IgD-negative memory B cell (primary cell): Measurements from ENCODE around the gene PIEZO1. TPM values are rescaled to one million over a fixed set of nuclear protein-coding genes. Genes with fewer than 3 reads are reported as not detected.

Experiments used
- H3K27ac Mint-ChIP-seq, 3 donors: one replicate each; pipeline ENCODE4 v1.8.0; 2020 to 2022; ENCODE audit warnings: mild to moderate bottlenecking in 3 of 3, mixed read lengths in 3 of 3, moderate library complexity in 1 of 3
- H3K27me3 Mint-ChIP-seq: one replicate; pipeline ENCODE4 v1.8.0; 2021; ENCODE audit warnings: mixed read lengths
- H3K36me3 Mint-ChIP-seq: one replicate; pipeline ENCODE4 v1.8.0; 2020; ENCODE audit warnings: mild to moderate bottlenecking, mixed read lengths
- H3K4me1 Mint-ChIP-seq, 3 donors: one replicate each; pipeline ENCODE4 v1.8.0; 2020 to 2022; ENCODE audit warnings: mixed read lengths in 3 of 3, mild to moderate bottlenecking in 1 of 3
- H3K4me3 Mint-ChIP-seq, 4 donors: one replicate each; pipeline ENCODE4 v1.8.0; 2020 to 2022; ENCODE audit warnings: mild to moderate bottlenecking in 4 of 4, mixed read lengths in 4 of 4, moderate library complexity in 3 of 4
- H3K9me3 Mint-ChIP-seq, 3 donors: one replicate each; pipeline ENCODE4 v1.8.0; 2020 to 2021; ENCODE audit warnings: mixed read lengths in 3 of 3, mild to moderate bottlenecking in 1 of 3
- polyA plus RNA-seq: library from polyadenylated mRNA; unstranded; fragments of 300-500 nt; fragmentation: Illumina TruSeq; gene quantifications from one replicate; pipeline ENCODE4 v1.2.3, GENCODE V29; 2021

The PIEZO1 gene
- polyA plus RNA-seq, 1 donor from 2014 or later = 33.4 TPM

DNA sequence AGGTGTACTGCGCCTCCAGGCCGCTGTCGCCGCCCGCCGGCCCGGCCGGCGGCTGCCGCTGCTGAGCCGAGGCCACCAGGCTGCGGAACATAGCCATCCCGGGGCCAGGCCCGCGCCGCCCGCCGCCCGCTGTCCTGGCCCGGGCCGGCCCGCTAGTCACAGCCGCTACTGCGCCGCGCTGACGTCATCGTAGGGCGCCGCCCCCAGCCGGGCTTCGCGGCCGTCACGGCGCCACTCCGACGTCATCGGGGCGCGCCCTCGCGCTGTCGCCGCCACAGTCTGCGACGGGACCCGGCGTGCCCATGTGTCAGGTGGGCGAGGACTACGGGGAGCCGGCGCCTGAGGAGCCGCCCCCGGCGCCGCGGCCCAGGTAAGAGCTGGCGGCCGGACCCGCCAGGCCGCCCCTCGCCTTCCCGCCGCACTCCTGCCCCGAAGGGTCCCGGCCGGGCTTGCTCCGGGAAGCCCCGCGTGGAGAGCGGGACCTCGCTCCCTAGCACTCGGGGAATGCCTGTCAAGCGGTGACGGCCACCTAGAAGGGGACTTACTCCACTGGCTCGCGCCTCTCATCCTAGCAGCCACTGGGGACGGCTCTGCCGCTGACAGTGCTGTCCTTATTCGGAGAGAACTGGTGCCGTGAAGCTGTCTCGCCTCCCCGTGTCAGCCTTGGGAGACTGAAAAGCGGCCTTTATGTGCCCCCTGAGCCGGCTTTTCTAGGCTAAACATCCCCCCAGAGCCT lies 78.6 kb downstream of the PIEZO1 start, which contains the start of the genes CTU2 and RNF166:
Gene CTU2, plus strand, starts transcription at position 275 of the 736 bp plus-strand sequence. Its CDS starts 28 bp downstream, at position 303.
Gene RNF166, minus strand, starts transcription at position 180 of the 736 bp plus-strand sequence. Its CDS starts 83 bp downstream, at position 97.
- peak within 1 kb of the TSS; percentile 92 to 97 (median 96) for H3K27ac Mint-ChIP-seq
- H3K4me1 Mint-ChIP-seq = peaks cover 32 to 37% (median 35%) of the 10 kb centered on the region in 3 donors
- peak within 1 kb of the TSS; percentile 87 to 94 (median 94) for H3K4me3 Mint-ChIP-seq
- H3K27me3 Mint-ChIP-seq = no peaks in the 10 kb centered on the region
- no peaks in the 10 kb centered on the region for H3K9me3 Mint-ChIP-seq
- no peaks in the 10 kb centered on the region for H3K36me3 Mint-ChIP-seq

DNA sequence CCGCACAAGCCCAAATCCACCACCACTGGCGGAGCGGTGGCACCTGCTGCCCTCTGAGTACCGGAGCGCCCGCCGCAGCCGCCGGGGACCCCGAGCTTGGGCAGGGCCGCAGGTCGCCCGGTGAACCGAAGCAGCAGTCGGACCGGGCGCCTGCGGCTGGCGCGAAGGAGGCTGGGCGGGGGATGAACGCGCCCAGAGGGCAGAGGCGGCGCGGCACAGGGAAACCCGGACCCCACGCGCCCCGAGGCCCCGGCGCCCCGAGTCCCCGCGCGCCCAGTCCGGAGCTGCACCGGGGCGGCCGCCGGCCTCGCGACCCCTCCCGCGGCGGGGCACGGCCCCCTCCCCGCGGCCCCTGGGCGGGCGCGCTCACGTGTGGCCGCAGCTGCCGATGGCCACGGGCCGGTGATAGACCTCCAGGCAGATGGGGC lies 79.2 kb downstream of the PIEZO1 start:
- Mint-ChIP-seq H3K9me3 (no peaks in the 10 kb centered on the region), H3K27ac (peak overlapping the region; percentile 89 to 97 (median 96)), H3K4me3 (peak overlapping the region; percentile 87 to 94 (median 92)), H3K27me3 (no peaks in the 10 kb centered on the region), H3K36me3 (no peaks in the 10 kb centered on the region), H3K4me1 (peaks cover 36 to 39% (median 38%) of the 10 kb centered on the region in 3 donors)

DNA sequence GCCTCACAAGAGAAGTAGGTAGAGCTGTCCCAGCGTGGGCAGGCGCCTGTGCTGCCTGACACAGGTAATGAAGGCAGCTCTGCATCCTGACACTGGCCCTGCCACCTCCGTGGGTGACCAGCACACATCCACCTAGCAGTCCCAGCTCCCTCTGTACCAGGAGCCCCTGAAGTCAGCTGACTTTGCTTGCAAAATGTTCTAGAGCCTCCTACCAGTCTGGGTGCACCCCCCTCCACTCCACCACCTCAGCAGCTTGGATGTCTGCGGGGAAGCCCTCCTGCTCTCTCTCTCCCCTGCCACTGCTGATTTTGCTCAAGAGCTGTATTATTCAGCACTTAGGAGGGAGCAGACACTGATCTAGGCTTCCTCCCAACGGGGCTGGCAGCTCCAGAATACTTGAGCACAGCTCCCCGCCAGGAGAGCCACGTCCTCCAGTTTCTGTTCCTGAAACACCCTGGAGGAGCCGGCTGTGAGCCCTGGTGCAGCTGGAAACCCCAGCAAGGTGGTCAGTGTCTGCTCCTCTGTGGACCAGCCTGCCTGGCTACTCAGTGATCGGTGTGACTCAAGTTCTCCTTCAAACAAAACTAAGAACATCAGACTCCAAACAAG lies 79.8 kb downstream of the PIEZO1 start:
- H3K9me3 Mint-ChIP-seq = no peaks in the 10 kb centered on the region
- H3K4me3 Mint-ChIP-seq = peak overlapping the region; percentile 87 to 94 (median 92)
- peaks cover 40 to 42% (median 41%) of the 10 kb centered on the region in 3 donors for H3K4me1 Mint-ChIP-seq
- H3K27ac Mint-ChIP-seq = peak overlapping the region; percentile 89 to 97 (median 96)
- H3K27me3 Mint-ChIP-seq = no peaks in the 10 kb centered on the region
- no peaks in the 10 kb centered on the region for H3K36me3 Mint-ChIP-seq

DNA sequence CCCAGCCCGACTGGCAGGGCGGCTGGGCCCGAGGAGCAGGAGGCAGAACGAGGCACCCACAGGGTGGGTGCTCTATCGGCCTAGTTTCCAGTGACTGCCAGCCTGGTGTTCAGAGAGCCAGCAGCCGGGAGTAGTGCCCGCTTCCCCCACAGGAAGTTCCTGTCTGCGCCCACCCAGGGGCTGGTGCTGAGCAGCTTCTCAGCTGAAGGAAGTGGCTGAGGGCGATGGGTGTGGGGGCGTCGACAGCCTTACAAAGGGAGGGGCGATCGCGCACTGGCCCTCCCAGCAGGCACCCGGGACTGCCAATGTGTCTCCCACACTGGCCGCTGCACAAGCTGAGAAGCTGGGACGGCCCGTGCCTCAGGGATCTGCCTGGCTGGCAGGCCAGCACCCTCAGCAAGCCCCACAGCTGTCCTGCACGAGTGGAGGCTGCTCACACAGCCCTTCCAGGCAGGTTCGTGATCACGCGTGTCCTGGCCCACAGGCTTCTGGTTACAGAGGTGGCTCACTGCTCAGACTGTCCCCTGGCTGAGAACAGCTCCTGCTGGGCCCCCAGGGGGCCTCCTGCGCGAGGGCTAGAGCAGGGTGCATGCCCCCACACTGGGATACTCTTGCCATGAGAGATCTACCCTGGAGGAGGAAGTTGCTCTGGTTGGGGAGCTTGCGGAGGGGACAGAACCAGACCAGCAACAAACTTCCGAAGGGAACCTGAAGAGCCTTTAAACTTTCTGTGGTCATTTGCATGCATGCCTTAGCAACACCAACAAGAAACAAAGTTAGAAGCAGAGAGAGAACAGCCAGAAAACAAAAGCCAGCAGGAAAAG lies 81.3 kb downstream of the PIEZO1 start:
- peaks cover 46 to 49% (median 48%) of the 10 kb centered on the region in 3 donors for H3K4me1 Mint-ChIP-seq
- H3K27me3 Mint-ChIP-seq = no peaks in the 10 kb centered on the region
- peak overlapping the region; percentile 87 to 94 (median 92) for H3K4me3 Mint-ChIP-seq
- no peaks in the 10 kb centered on the region for H3K9me3 Mint-ChIP-seq
- H3K36me3 Mint-ChIP-seq = no peaks in the 10 kb centered on the region
- peak overlapping the region; percentile 89 to 97 (median 96) for H3K27ac Mint-ChIP-seq

DNA sequence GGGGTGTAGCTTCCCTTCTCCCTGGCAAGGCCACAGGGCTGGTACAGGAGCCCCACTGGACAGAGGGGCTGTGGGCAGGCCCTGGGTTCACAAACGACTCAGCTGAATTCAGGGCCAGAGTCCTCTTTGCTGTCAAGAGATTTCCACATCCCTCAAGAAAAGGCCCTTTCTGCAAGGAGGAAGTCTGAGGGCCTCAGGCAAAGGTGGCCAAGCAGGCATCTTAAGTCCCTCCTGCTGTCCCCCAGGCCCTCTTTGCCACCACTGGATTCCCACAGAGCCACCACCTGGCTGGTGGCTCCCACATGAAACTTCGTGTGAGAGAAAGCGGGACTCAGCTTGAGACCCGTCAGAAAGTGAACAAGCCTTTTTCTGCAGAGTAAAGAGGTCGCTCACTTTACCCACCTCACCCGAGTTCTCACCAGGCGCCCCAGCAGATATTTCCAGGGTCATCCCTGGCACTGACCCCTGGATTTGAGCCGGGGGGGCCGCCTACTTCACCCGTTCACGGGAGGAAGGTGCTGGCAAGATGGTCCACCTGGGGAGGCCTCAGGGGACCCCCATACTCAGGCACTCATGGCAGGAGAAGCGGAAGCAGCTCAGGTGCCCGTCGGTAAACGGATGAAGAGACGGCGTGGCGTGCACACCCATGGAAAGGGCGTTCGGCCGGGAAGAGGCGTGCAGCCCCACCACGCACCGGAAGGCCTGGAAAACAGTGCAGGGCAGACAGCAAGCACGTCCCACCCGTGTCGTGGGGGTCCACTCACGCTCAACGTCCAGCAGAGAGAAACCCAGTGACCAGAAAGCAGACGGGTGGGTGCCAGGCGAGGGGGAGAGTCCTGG lies 82.4 kb downstream of the PIEZO1 start:
- no peaks in the 10 kb centered on the region for H3K9me3 Mint-ChIP-seq
- H3K27me3 Mint-ChIP-seq = no peaks in the 10 kb centered on the region
- no peaks in the 10 kb centered on the region for H3K36me3 Mint-ChIP-seq
- peak overlapping the region; percentile 89 to 97 (median 96) for H3K27ac Mint-ChIP-seq
- H3K4me3 Mint-ChIP-seq = peak overlapping the region; percentile 87 to 94 (median 92)
- H3K4me1 Mint-ChIP-seq = peaks cover 51 to 54% (median 53%) of the 10 kb centered on the region in 3 donors

DNA sequence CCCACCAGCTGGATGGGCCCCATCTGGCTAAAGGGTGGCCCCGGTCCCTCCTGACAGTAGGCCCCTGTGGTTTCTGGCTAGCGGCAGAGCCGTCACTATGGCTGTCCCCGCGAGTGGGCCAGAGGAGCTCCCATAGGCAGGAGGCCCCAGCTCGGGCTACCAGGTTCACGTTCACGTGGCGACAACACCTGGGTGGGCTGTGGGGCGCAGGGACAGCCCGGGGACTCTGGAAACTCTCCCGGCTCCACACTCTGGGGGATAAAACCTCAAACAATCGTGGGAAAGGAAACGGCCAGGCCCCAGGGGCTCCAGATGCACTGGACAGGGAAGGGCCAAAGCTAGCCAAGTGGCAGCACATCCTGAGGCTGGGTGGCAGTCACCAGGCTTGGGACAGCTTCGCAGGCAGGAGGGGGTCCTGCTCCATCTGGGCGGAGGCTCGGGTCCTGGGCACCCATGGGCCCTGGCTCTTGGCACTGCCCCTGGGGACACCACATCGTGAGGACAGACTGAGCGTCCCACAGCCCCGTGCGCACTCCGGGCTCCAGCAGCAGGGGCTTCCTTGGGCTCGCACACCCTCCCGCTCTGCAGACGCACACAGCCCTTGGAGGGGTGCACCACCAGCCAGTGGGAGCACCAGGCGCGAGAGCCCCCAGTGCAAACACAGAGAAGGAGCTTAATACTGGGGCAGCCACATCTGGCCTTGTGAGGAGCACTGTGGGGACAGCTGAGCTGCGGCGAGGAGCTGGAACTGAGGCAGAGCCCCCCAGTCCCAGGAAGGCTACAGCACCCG lies 83.2 kb downstream of the PIEZO1 start:
- peak overlapping the region; percentile 85 to 96 (median 89) for H3K27ac Mint-ChIP-seq
- H3K4me3 Mint-ChIP-seq = peak overlapping the region; percentile 87 to 94 (median 92)
- H3K27me3 Mint-ChIP-seq = no peaks in the 10 kb centered on the region
- peaks cover 44 to 46% (median 46%) of the 10 kb centered on the region in 3 donors for H3K4me1 Mint-ChIP-seq
- H3K9me3 Mint-ChIP-seq = no peaks in the 10 kb centered on the region
- no peaks in the 10 kb centered on the region for H3K36me3 Mint-ChIP-seq

DNA sequence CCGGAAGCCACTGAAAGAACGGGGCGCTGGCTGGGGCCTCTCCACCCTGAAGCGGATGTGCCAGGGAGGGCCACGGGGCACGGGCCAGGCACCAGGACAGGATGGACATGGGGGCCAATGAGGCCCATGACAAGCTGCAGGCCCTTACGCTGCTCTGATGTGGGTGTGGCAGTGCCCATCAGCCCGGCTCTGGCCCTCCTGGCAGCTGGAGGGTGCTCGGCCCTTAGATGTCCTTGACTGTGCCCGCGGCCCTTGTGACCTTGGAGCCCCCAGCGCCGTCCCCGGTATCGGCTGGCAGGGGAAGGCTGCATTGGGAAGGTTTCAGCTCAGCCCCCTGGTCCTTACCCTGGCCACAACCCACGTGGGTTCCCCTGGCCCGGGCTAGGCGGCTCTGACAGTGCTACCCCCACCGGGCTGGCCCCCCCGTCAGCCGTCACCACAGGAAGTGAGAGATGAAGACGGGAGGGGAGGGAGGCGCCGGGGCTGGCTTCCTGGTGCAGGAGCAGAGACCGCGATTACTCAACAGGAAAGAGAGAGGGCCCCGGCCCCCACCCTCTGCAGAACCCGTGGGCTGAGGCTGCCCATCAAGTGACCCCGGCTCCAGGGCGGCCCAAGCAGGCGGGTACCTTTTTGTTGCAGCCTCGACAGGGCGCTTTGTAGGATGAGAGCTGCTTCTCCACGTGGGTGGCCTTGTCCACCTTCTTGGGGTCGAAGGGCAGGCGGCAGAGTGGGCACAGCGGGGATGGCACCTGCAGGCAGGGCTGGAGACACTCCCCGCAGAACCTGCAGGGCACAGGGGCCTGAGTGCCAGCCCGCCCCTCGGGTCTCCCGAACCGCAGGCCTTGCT lies 84.2 kb downstream of the PIEZO1 start:
- no peaks in the 10 kb centered on the region for H3K9me3 Mint-ChIP-seq
- H3K27ac Mint-ChIP-seq = peak overlapping the region; percentile 89 to 96 (median 95)
- H3K4me1 Mint-ChIP-seq = peaks cover 43 to 46% (median 46%) of the 10 kb centered on the region in 3 donors
- no peaks in the 10 kb centered on the region for H3K36me3 Mint-ChIP-seq
- H3K4me3 Mint-ChIP-seq = peak overlapping the region; percentile 87 to 95 (median 92)
- H3K27me3 Mint-ChIP-seq = no peaks in the 10 kb centered on the region

DNA sequence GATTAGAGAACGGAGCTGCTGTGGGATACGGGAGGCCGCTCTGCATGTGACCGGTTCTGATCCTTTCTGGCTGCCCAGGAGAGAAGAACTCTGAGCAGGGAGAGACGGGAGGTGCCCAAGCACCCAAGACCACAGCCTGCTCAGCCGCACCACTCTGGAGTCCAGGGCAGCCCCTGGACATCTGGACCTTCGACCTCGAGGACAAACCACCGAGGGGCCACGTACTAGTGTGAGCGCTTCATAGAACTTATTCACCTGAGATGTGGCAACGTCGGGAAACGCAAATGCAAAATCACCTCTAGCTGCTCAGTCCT lies 84.7 kb downstream of the PIEZO1 start:
- peak overlapping the region; percentile 89 to 96 (median 95) for H3K27ac Mint-ChIP-seq
- H3K4me1 Mint-ChIP-seq = peaks cover 41 to 43% (median 43%) of the 10 kb centered on the region in 3 donors
- H3K36me3 Mint-ChIP-seq = no peaks in the 10 kb centered on the region
- no peaks in the 10 kb centered on the region for H3K27me3 Mint-ChIP-seq
- H3K9me3 Mint-ChIP-seq = no peaks in the 10 kb centered on the region
- peak overlapping the region; percentile 70 to 95 (median 89) for H3K4me3 Mint-ChIP-seq

DNA sequence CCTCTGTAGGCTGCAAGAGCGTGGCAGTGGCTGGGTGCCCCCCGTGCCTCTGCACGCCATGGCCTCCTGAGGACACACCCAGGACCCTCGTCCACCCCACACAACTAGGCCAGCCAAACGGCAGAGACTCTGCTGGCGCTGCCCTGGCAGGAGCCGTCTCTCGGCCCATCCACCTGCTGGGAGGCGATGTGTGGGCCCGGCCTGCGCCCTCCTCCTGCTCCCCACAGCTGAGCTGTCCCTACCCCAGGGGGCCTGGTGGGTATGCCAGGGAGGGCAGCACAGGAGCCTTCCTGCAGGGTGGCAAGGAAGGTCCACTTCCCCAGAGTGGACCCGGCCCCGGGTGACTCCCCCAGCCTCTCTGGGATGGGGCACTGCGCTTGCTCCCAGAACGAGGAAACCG lies 85.8 kb downstream of the PIEZO1 start:
- Mint-ChIP-seq H3K36me3 (no peaks in the 10 kb centered on the region), H3K4me1 (peaks cover 33 to 36% (median 35%) of the 10 kb centered on the region in 3 donors), H3K4me3 (peak overlapping the region in 1 of 4 donors; percentile 91), H3K27ac (peak overlapping the region in 1 of 3 donors; percentile 96), H3K9me3 (no peaks in the 10 kb centered on the region), H3K27me3 (no peaks in the 10 kb centered on the region)

DNA sequence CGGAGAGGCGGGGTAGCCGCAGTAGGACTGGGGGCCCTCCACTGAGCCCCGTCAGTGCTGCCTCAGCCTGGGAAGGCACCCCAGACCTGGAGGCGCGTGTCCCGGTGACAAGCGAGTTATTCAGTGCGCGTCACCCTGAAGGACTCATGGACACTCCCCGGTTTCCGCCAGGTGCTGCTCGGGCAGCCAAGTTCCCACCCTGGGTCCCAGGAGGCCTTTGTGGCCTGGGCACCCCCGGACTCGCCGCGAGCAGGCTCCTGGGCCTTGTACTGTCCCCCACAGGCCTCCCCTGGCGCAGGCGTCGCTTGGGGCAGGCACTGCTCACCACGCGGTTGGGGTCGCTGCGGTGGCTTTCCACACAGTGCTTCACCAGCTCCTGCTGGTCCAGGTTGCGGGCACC lies 86.4 kb downstream of the PIEZO1 start:
- H3K27me3 Mint-ChIP-seq = no peaks in the 10 kb centered on the region
- peak overlapping the region; percentile 80 to 96 (median 85) for H3K27ac Mint-ChIP-seq
- no peaks in the 10 kb centered on the region for H3K36me3 Mint-ChIP-seq
- no peaks in the 10 kb centered on the region for H3K9me3 Mint-ChIP-seq
- peaks cover 29 to 31% (median 30%) of the 10 kb centered on the region in 3 donors for H3K4me1 Mint-ChIP-seq
- H3K4me3 Mint-ChIP-seq = peak overlapping the region in 3 of 4 donors; percentile 66 to 85 (median 75)

DNA sequence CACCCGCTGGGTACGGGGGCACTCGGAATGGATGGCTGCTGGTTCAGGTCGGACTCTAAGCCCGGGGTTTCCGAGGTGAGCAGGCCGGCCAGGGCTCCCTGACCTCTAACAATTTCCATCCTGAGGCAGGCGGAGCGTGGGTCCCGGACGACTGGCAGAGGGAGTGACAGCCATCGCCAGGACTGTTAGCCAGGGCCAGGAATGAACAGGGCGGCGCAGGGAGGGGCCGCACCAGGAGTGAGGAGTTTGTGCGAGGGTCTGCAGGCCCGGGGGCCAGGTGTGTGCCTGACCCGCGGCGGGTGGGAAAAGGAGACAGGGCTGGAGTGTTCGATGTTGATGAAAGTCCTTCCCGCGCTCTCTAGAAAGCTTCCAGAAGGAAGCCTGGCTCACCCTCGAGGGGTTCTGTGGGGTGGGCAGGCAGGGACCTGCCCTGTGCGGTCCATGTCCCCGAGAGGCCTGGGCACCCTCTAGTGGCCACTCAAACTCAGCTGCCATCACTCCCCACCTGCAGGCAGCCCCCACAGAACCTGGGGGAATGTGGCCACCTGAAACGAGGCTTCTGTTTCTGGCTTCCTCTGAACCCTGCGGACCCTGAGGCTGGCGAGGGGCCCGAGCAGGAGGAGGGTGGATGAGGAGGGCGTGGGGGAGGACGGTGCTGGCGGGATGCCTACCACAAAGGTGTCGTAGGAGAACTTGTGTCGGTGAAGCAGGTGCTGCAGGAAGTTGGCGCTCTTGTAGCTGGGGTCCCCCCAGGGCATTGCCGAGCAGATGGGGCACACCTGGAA lies 87.0 kb downstream of the PIEZO1 start:
- Mint-ChIP-seq H3K27me3 (no peaks in the 10 kb centered on the region), H3K9me3 (no peaks in the 10 kb centered on the region), H3K4me1 (peaks cover 26 to 28% (median 26%) of the 10 kb centered on the region in 3 donors), H3K36me3 (no peaks in the 10 kb centered on the region), H3K4me3 (peak overlapping the region in 3 of 4 donors; percentile 66 to 85 (median 75)), H3K27ac (peak overlapping the region; percentile 80 to 96 (median 85))
